GM12801 (cell line): ENCODE data around the gene PLPPR5.

ENCODE experiments used
- CTCF ChIP-seq: IDR thresholded peaks from one replicate; pipeline ENCODE4 v1.5.1; 2011; ENCODE audit warnings: control low read depth; ENCODE audit not compliant: insufficient read length; ENCODE audit errors: extremely low read depth

The PLPPR5 gene

GRCh38 chr1:99004861-99005442 lies at the start of gene PLPPR5:
PLPPR5 (minus strand) TSS chr1:99004861; CDS start chr1:99004671, 190 bp downstream.
- no peak for TF ChIP-seq CTCF

- TF ChIP-seq CTCF, result no peak
Observed at GRCh38 chr1:99051611-99052283, 47.1 kb upstream of the PLPPR5 start.

GRCh38 chr1:99049745-99050144 lies 45.1 kb upstream of the PLPPR5 start:
- TF ChIP-seq CTCF, result no peak

GRCh38 chr1:99018313-99018712 lies 13.7 kb upstream of the PLPPR5 start:
- no peak for TF ChIP-seq CTCF

GRCh38 chr1:99017655-99018054 lies 13.0 kb upstream of the PLPPR5 start:
- no peak for TF ChIP-seq CTCF

- TF ChIP-seq CTCF, result no peak
Observed at GRCh38 chr1:99010679-99011078, 6.0 kb upstream of the PLPPR5 start.

- TF ChIP-seq CTCF, result no peak
Observed at GRCh38 chr1:99007366-99007765, 2.7 kb upstream of the PLPPR5 start.
